ENCODE data around the gene BANP. TPM values are rescaled to one million over a fixed set of nuclear protein-coding genes. Genes with fewer than 3 reads are reported as not detected.
"Not testable (repeated sequence)": the region's sequence is repeated elsewhere in the genome, so short reads cannot be mapped to it uniquely, and the experiment has no call there.

Gene BANP
- total RNA-seq, 2 donors from 2014 or later: 46.4 to 85.9 TPM

- H3K9me3 Mint-ChIP-seq: no peaks in the 10 kb centered on the region
- H3K4me1 Mint-ChIP-seq: peaks cover 54% of the 10 kb centered on the region
- H3K27ac Mint-ChIP-seq: peak overlapping the region; percentile 86
- H3K36me3 Mint-ChIP-seq (ENCODE audit: low read depth): peaks cover 43% of the 10 kb centered on the region
- peak overlapping the region; percentile 83 for H3K4me3 Mint-ChIP-seq
- peak; percentile 99 for ATAC-seq (replicated peaks)
- no peaks in the 10 kb centered on the region for H3K27me3 Mint-ChIP-seq
Measured at GRCh38 chr16:87963400-87963799, 12.2 kb downstream of the BANP start.

GRCh38 chr16:87964049-87964659 lies 12.9 kb downstream of the BANP start:
- peak; percentile 20 for ATAC-seq (replicated peaks)
- H3K27me3 Mint-ChIP-seq: no peaks in the 10 kb centered on the region
- H3K27ac Mint-ChIP-seq: peak overlapping the region; percentile 86
- peak overlapping the region; percentile 83 for H3K4me3 Mint-ChIP-seq
- peaks cover 52% of the 10 kb centered on the region for H3K4me1 Mint-ChIP-seq
- no peaks in the 10 kb centered on the region for H3K9me3 Mint-ChIP-seq
- H3K36me3 Mint-ChIP-seq (ENCODE audit: low read depth): peaks cover 39% of the 10 kb centered on the region

GRCh38 chr16:87965417-87965816 lies 14.2 kb downstream of the BANP start:
- ATAC-seq (replicated peaks): no peak
- Mint-ChIP-seq H3K27ac (peak overlapping the region; percentile 86), H3K9me3 (no peaks in the 10 kb centered on the region), H3K36me3 (ENCODE audit: low read depth) (peaks cover 39% of the 10 kb centered on the region), H3K27me3 (no peaks in the 10 kb centered on the region), H3K4me1 (peaks cover 40% of the 10 kb centered on the region), H3K4me3 (peak overlapping the region; percentile 83)

GRCh38 chr16:87966064-87966645 lies 14.9 kb downstream of the BANP start:
- no peak for ATAC-seq (replicated peaks)
- Mint-ChIP-seq H3K36me3 (ENCODE audit: low read depth) (peaks cover 38% of the 10 kb centered on the region), H3K4me3 (peak overlapping the region; percentile 39), H3K27ac (peak overlapping the region; percentile 86), H3K9me3 (no peaks in the 10 kb centered on the region), H3K27me3 (no peaks in the 10 kb centered on the region), H3K4me1 (peaks cover 34% of the 10 kb centered on the region)

GRCh38 chr16:87966685-87967185 lies 15.5 kb downstream of the BANP start:
- peak overlapping the region; percentile 86 for H3K27ac Mint-ChIP-seq
- ATAC-seq (replicated peaks): no peak
- peaks cover 37% of the 10 kb centered on the region for H3K36me3 Mint-ChIP-seq (ENCODE audit: low read depth)
- H3K9me3 Mint-ChIP-seq: no peaks in the 10 kb centered on the region
- peak overlapping the region; percentile 39 for H3K4me3 Mint-ChIP-seq
- H3K27me3 Mint-ChIP-seq: no peaks in the 10 kb centered on the region
- H3K4me1 Mint-ChIP-seq: peaks cover 30% of the 10 kb centered on the region

GRCh38 chr16:87968541-87968940 lies 17.3 kb downstream of the BANP start:
- Mint-ChIP-seq H3K4me1 (peaks cover 28% of the 10 kb centered on the region), H3K27ac (no peak overlapping the region), H3K4me3 (no peak overlapping the region), H3K27me3 (no peaks in the 10 kb centered on the region), H3K9me3 (no peaks in the 10 kb centered on the region), H3K36me3 (ENCODE audit: low read depth) (peaks cover 39% of the 10 kb centered on the region)
- no peak for ATAC-seq (replicated peaks)

GRCh38 chr16:87970186-87970585 lies 19.0 kb downstream of the BANP start:
- ATAC-seq (replicated peaks): no peak
- no peak overlapping the region for H3K27ac Mint-ChIP-seq
- no peak overlapping the region for H3K4me3 Mint-ChIP-seq
- H3K4me1 Mint-ChIP-seq: peaks cover 24% of the 10 kb centered on the region
- no peaks in the 10 kb centered on the region for H3K9me3 Mint-ChIP-seq
- H3K27me3 Mint-ChIP-seq: no peaks in the 10 kb centered on the region
- H3K36me3 Mint-ChIP-seq (ENCODE audit: low read depth): peaks cover 41% of the 10 kb centered on the region

- H3K36me3 Mint-ChIP-seq (ENCODE audit: low read depth): peaks cover 59% of the 10 kb centered on the region
- H3K9me3 Mint-ChIP-seq: no peaks in the 10 kb centered on the region
- no peak overlapping the region for H3K4me3 Mint-ChIP-seq
- no peaks in the 10 kb centered on the region for H3K27me3 Mint-ChIP-seq
- H3K4me1 Mint-ChIP-seq: peaks cover 18% of the 10 kb centered on the region
- H3K27ac Mint-ChIP-seq: peak overlapping the region; percentile 40
- no peak for ATAC-seq (replicated peaks)
Measured at GRCh38 chr16:87971933-87972332, 20.7 kb downstream of the BANP start.

GRCh38 chr16:87973717-87974116 lies 22.5 kb downstream of the BANP start:
- ATAC-seq (replicated peaks): no peak
- Mint-ChIP-seq H3K4me3 (no peak overlapping the region), H3K27me3 (no peaks in the 10 kb centered on the region), H3K27ac (peak overlapping the region; percentile 63), H3K4me1 (peaks cover 25% of the 10 kb centered on the region), H3K36me3 (ENCODE audit: low read depth) (peaks cover 70% of the 10 kb centered on the region), H3K9me3 (no peaks in the 10 kb centered on the region)

GRCh38 chr16:87974178-87974577 lies 22.9 kb downstream of the BANP start:
- Mint-ChIP-seq H3K27me3 (no peaks in the 10 kb centered on the region), H3K4me3 (no peak overlapping the region), H3K9me3 (no peaks in the 10 kb centered on the region), H3K4me1 (peaks cover 30% of the 10 kb centered on the region), H3K27ac (peak overlapping the region; percentile 63), H3K36me3 (ENCODE audit: low read depth) (peaks cover 75% of the 10 kb centered on the region)
- ATAC-seq (replicated peaks): no peak

GRCh38 chr16:87976665-87977064 lies 25.4 kb downstream of the BANP start:
- no peaks in the 10 kb centered on the region for H3K27me3 Mint-ChIP-seq
- H3K4me1 Mint-ChIP-seq: peaks cover 50% of the 10 kb centered on the region
- H3K4me3 Mint-ChIP-seq: no peak overlapping the region
- no peaks in the 10 kb centered on the region for H3K9me3 Mint-ChIP-seq
- ATAC-seq (replicated peaks): no peak
- peaks cover 76% of the 10 kb centered on the region for H3K36me3 Mint-ChIP-seq (ENCODE audit: low read depth)
- H3K27ac Mint-ChIP-seq: no peak overlapping the region

GRCh38 chr16:87978127-87978526 lies 26.9 kb downstream of the BANP start:
- Mint-ChIP-seq H3K27me3 (no peaks in the 10 kb centered on the region), H3K4me3 (peak overlapping the region; percentile 37), H3K27ac (peak overlapping the region; percentile 79), H3K9me3 (no peaks in the 10 kb centered on the region), H3K36me3 (ENCODE audit: low read depth) (peaks cover 76% of the 10 kb centered on the region), H3K4me1 (peaks cover 45% of the 10 kb centered on the region)
- ATAC-seq (replicated peaks): peak; percentile 60

GRCh38 chr16:87979352-87979751 lies 28.1 kb downstream of the BANP start:
- Mint-ChIP-seq H3K27me3 (no peaks in the 10 kb centered on the region), H3K4me1 (peaks cover 40% of the 10 kb centered on the region), H3K4me3 (no peak overlapping the region), H3K36me3 (ENCODE audit: low read depth) (peaks cover 87% of the 10 kb centered on the region), H3K9me3 (no peaks in the 10 kb centered on the region), H3K27ac (peak overlapping the region; percentile 79)
- no peak for ATAC-seq (replicated peaks)

- peaks cover 43% of the 10 kb centered on the region for H3K4me1 Mint-ChIP-seq
- ATAC-seq (replicated peaks); H3K27me3 Mint-ChIP-seq; H3K9me3 Mint-ChIP-seq: not testable (repeated sequence)
- peak overlapping the region; percentile 79 for H3K27ac Mint-ChIP-seq
- peaks cover 93% of the 10 kb centered on the region for H3K36me3 Mint-ChIP-seq (ENCODE audit: low read depth)
- H3K4me3 Mint-ChIP-seq: peak overlapping the region; percentile 31
Measured at GRCh38 chr16:87979911-87980630, 28.8 kb downstream of the BANP start.

- ATAC-seq (replicated peaks): peak; percentile 59
- H3K27me3 Mint-ChIP-seq, H3K9me3 Mint-ChIP-seq: not testable (repeated sequence)
- Mint-ChIP-seq H3K4me3 (peak overlapping the region; percentile 73), H3K4me1 (peaks cover 43% of the 10 kb centered on the region), H3K27ac (peak overlapping the region; percentile 94), H3K36me3 (ENCODE audit: low read depth) (peaks cover 93% of the 10 kb centered on the region)
Measured at GRCh38 chr16:87981376-87981775, 30.1 kb downstream of the BANP start.

All from activated T-helper 17 cell treated with anti-CD3 and anti-CD28 coated beads, Interleukin-2, amount 50 U/mL, for 72 hours (primary cell).